Activated CD8-positive, alpha-beta memory T cell treated with anti-CD3 and anti-CD28 coated beads, Interleukin-2, amount 50 U/mL, for 48 hours (primary cell): ENCODE measurements around the gene ANKS1B.

Experiments used
- DNase-seq: peaks from one replicate; pipeline ENCODE4 v3.0.0-alpha.2; 2020

Gene ANKS1B

GRCh38 chr12:99436584-99436983 lies 548.2 kb downstream of the ANKS1B start:
- DNase-seq: no peak

- DNase-seq: no peak
These were observed 549.5 kb downstream of the ANKS1B start for GRCh38 chr12:99435095-99435791.

- no peak for DNase-seq
These were observed 551.6 kb downstream of the ANKS1B start for GRCh38 chr12:99433155-99433554.

GRCh38 chr12:99431203-99431602 lies 553.5 kb downstream of the ANKS1B start:
- DNase-seq: no peak

GRCh38 chr12:99427104-99427503 lies 557.6 kb downstream of the ANKS1B start:
- no peak for DNase-seq

GRCh38 chr12:99418379-99418778 lies 566.4 kb downstream of the ANKS1B start:
- DNase-seq: no peak

GRCh38 chr12:99413751-99414150 lies 571.0 kb downstream of the ANKS1B start:
- no peak for DNase-seq

- DNase-seq: no peak
These were observed 591.0 kb downstream of the ANKS1B start for GRCh38 chr12:99393763-99394162.

GRCh38 chr12:99392091-99392850 lies 592.5 kb downstream of the ANKS1B start:
- DNase-seq: no peak

GRCh38 chr12:99390707-99391106 lies 594.0 kb downstream of the ANKS1B start:
- DNase-seq: no peak

- DNase-seq: no peak
These were observed 595.0 kb downstream of the ANKS1B start for GRCh38 chr12:99389751-99390150.

GRCh38 chr12:99388671-99389195 lies 596.0 kb downstream of the ANKS1B start:
- DNase-seq: no peak

- DNase-seq: no peak
These were observed 597.1 kb downstream of the ANKS1B start for GRCh38 chr12:99387661-99388060.

GRCh38 chr12:99386907-99387306 lies 597.8 kb downstream of the ANKS1B start:
- DNase-seq: no peak

- DNase-seq: no peak
These were observed 601.5 kb downstream of the ANKS1B start for GRCh38 chr12:99383258-99383657.

- no peak for DNase-seq
These were observed 602.7 kb downstream of the ANKS1B start for GRCh38 chr12:99381992-99382391.

- DNase-seq: no peak
These were observed 604.0 kb downstream of the ANKS1B start for GRCh38 chr12:99380701-99381100.

- DNase-seq: no peak
These were observed 610.7 kb downstream of the ANKS1B start for GRCh38 chr12:99374023-99374422.

GRCh38 chr12:99372257-99372920 lies 612.3 kb downstream of the ANKS1B start:
- DNase-seq: no peak

- no peak for DNase-seq
These were observed 614.2 kb downstream of the ANKS1B start for GRCh38 chr12:99370421-99371138.

GRCh38 chr12:99367181-99367580 lies 617.6 kb downstream of the ANKS1B start:
- DNase-seq: no peak

- no peak for DNase-seq
These were observed 632.5 kb downstream of the ANKS1B start for GRCh38 chr12:99352269-99352668.

GRCh38 chr12:99343960-99344359 lies 640.8 kb downstream of the ANKS1B start:
- DNase-seq: no peak
